ENCODE results near the gene RRM1. TPM values are rescaled to one million over a fixed set of nuclear protein-coding genes. Genes with fewer than 3 reads are reported as not detected.
A peak's percentile ranks its signal among the peaks of the same experiment; 100 is the strongest.

RRM1 gene
- total and polyA plus RNA-seq, 2 of the 13 experiments (the other 11 are each of a cell fraction or from before 2014, with no cell fraction given), result 17.3 to 108 TPM

- TF ChIP-seq, protein P1, sequence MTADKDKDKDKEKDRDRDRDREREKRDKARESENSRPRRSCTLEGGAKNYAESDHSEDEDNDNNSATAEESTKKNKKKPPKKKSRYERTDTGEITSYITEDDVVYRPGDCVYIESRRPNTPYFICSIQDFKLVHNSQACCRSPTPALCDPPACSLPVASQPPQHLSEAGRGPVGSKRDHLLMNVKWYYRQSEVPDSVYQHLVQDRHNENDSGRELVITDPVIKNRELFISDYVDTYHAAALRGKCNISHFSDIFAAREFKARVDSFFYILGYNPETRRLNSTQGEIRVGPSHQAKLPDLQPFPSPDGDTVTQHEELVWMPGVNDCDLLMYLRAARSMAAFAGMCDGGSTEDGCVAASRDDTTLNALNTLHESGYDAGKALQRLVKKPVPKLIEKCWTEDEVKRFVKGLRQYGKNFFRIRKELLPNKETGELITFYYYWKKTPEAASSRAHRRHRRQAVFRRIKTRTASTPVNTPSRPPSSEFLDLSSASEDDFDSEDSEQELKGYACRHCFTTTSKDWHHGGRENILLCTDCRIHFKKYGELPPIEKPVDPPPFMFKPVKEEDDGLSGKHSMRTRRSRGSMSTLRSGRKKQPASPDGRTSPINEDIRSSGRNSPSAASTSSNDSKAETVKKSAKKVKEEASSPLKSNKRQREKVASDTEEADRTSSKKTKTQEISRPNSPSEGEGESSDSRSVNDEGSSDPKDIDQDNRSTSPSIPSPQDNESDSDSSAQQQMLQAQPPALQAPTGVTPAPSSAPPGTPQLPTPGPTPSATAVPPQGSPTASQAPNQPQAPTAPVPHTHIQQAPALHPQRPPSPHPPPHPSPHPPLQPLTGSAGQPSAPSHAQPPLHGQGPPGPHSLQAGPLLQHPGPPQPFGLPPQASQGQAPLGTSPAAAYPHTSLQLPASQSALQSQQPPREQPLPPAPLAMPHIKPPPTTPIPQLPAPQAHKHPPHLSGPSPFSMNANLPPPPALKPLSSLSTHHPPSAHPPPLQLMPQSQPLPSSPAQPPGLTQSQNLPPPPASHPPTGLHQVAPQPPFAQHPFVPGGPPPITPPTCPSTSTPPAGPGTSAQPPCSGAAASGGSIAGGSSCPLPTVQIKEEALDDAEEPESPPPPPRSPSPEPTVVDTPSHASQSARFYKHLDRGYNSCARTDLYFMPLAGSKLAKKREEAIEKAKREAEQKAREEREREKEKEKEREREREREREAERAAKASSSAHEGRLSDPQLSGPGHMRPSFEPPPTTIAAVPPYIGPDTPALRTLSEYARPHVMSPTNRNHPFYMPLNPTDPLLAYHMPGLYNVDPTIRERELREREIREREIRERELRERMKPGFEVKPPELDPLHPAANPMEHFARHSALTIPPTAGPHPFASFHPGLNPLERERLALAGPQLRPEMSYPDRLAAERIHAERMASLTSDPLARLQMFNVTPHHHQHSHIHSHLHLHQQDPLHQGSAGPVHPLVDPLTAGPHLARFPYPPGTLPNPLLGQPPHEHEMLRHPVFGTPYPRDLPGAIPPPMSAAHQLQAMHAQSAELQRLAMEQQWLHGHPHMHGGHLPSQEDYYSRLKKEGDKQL (CRISPR knock-in tag; IDR thresholded peaks at IDR 0.05; ENCODE audit: low read depth), result peak; percentile 86
- TF ChIP-seq ZNF503 (CRISPR knock-in tag; IDR thresholded peaks at IDR 0.05) (peak; percentile 50; the same call in 1 of the 2 replicates), HOMEZ (CRISPR knock-in tag; IDR thresholded peaks at IDR 0.05; ENCODE audit: low read depth) (peak; percentile 78; the same call in 1 of the 2 replicates), ZGPAT (CRISPR knock-in tag; IDR thresholded peaks at IDR 0.05) (peak; percentile 44; the same call in 1 of the 2 replicates), ZC3H13 (CRISPR knock-in tag; IDR thresholded peaks at IDR 0.05) (no peak), TOE1 (CRISPR knock-in tag; IDR thresholded peaks at IDR 0.05) (no peak), ZEB1 (IDR thresholded peaks at IDR 0.05; ENCODE audit: insufficient replicate concordance, low read depth) (no peak), HNF4A (CRISPR knock-in tag; IDR thresholded peaks at IDR 0.05) (peak; percentile 36; the same call in 1 of the 2 replicates), ZNF331 (CRISPR knock-in tag; IDR thresholded peaks at IDR 0.05) (peak; percentile 86), ZBTB7B (CRISPR knock-in tag; IDR thresholded peaks at IDR 0.05) (peak; percentile 41; the same call in 1 of the 2 replicates), MEIS2 (CRISPR knock-in tag; IDR thresholded peaks at IDR 0.05) (no peak)
- TF ChIP-seq, protein P2, sequence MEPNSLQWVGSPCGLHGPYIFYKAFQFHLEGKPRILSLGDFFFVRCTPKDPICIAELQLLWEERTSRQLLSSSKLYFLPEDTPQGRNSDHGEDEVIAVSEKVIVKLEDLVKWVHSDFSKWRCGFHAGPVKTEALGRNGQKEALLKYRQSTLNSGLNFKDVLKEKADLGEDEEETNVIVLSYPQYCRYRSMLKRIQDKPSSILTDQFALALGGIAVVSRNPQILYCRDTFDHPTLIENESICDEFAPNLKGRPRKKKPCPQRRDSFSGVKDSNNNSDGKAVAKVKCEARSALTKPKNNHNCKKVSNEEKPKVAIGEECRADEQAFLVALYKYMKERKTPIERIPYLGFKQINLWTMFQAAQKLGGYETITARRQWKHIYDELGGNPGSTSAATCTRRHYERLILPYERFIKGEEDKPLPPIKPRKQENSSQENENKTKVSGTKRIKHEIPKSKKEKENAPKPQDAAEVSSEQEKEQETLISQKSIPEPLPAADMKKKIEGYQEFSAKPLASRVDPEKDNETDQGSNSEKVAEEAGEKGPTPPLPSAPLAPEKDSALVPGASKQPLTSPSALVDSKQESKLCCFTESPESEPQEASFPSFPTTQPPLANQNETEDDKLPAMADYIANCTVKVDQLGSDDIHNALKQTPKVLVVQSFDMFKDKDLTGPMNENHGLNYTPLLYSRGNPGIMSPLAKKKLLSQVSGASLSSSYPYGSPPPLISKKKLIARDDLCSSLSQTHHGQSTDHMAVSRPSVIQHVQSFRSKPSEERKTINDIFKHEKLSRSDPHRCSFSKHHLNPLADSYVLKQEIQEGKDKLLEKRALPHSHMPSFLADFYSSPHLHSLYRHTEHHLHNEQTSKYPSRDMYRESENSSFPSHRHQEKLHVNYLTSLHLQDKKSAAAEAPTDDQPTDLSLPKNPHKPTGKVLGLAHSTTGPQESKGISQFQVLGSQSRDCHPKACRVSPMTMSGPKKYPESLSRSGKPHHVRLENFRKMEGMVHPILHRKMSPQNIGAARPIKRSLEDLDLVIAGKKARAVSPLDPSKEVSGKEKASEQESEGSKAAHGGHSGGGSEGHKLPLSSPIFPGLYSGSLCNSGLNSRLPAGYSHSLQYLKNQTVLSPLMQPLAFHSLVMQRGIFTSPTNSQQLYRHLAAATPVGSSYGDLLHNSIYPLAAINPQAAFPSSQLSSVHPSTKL (CRISPR knock-in tag; IDR thresholded peaks at IDR 0.05), result peak; percentile 79
Observed at GRCh38 chr11:4060182-4060923, 34.2 kb upstream of the RRM1 start (continued).

Data from HepG2 (cell line).